ENCODE results near the gene MAP3K6. TPM values are rescaled to one million over a fixed set of nuclear protein-coding genes. Genes with fewer than 3 reads are reported as not detected.
A peak's percentile ranks its signal among the peaks of the same experiment; 100 is the strongest.

MAP3K6 gene
- total and polyA plus RNA-seq, 2 donors, result 5.3 to 45.0 TPM

GRCh38 chr1:27345272-27345671, 21.5 kb downstream of the MAP3K6 start:
- no peak overlapping the region for H3K4me3 ChIP-seq (ENCODE audit: low read length in 2 of 2)
- H3K27me3 ChIP-seq (ENCODE audit: control insufficient read depth in 2 of 2, insufficient read depth in 1 of 2, low read length in 1 of 2), result peaks cover 0 to 11% of the 10 kb centered on the region in 2 donors
- no peak for DNase-seq (ENCODE audit: low read depth in 6 of 9, low spot score in 9 of 9)
- H3K4me1 ChIP-seq (ENCODE audit: control insufficient read depth in 2 of 2, insufficient read depth in 2 of 2, low read length in 2 of 2), result peaks cover 30 to 65% of the 10 kb centered on the region in 2 donors
- peak overlapping the region in 1 of 2 donors; percentile 26 for H3K27ac ChIP-seq (ENCODE audit: low read depth in 1 of 2, low read length in 1 of 2)
- 98% methylated on average over 12 of the region's 12 CpGs for whole genome bisulfite sequencing
- H3K9me3 ChIP-seq (ENCODE audit: control insufficient read depth in 2 of 2, insufficient read depth in 1 of 2, low read length in 1 of 2), result peaks cover 0 to 3% of the 10 kb centered on the region in 2 donors
- H3K36me3 ChIP-seq (ENCODE audit: control insufficient read depth in 2 of 2, insufficient read depth in 2 of 2, low read length in 1 of 2), result peaks cover 9 to 16% of the 10 kb centered on the region in 2 donors

DNA sequence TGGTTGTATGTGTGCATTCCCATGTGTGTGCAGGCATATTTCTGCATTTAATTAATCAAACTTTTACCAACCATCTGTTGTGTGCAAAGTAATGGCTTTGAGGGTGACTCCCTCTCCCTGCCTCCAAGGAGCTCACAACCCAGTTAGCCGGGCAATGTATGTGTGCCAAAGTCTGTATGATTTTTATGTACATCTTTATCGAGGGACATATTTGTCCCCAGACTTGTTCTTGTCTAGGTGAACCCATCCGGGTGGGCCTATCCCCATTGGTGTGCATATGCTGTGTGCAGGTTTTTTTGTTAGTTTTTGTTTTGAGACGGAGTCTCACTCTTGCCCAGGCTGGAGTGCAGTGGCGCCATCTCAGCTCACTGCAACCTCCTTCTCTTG, 23.1 kb downstream of the MAP3K6 start:
- no peak for DNase-seq (ENCODE audit: low read depth in 6 of 9, low spot score in 9 of 9)
- H3K9me3 ChIP-seq (ENCODE audit: control insufficient read depth in 2 of 2, insufficient read depth in 1 of 2, low read length in 1 of 2), result peaks cover 0 to 3% of the 10 kb centered on the region in 2 donors
- 33% methylated on average over 5 of the region's 5 CpGs for WGBS
- H3K4me3 ChIP-seq (ENCODE audit: low read length in 2 of 2), result peak overlapping the region; percentile 57 to 70
- H3K36me3 ChIP-seq (ENCODE audit: control insufficient read depth in 2 of 2, insufficient read depth in 2 of 2, low read length in 1 of 2), result peaks cover 9 to 19% of the 10 kb centered on the region in 2 donors
- peak overlapping the region; percentile 92 to 97 for H3K27ac ChIP-seq (ENCODE audit: low read depth in 1 of 2, low read length in 1 of 2)
- H3K4me1 ChIP-seq (ENCODE audit: control insufficient read depth in 2 of 2, insufficient read depth in 2 of 2, low read length in 2 of 2), result peaks cover 30 to 67% of the 10 kb centered on the region in 2 donors
- no peaks in the 10 kb centered on the region for H3K27me3 ChIP-seq (ENCODE audit: control insufficient read depth in 2 of 2, insufficient read depth in 1 of 2, low read length in 1 of 2)

GRCh38 chr1:27342778-27343638, 23.8 kb downstream of the MAP3K6 start:
- Histone ChIP-seq H3K27ac (ENCODE audit: low read depth in 1 of 2, low read length in 1 of 2) (peak overlapping the region; percentile 92 to 97), H3K4me1 (ENCODE audit: control insufficient read depth in 2 of 2, insufficient read depth in 2 of 2, low read length in 2 of 2) (peaks cover 30 to 66% of the 10 kb centered on the region in 2 donors), H3K4me3 (ENCODE audit: low read length in 2 of 2) (peak overlapping the region; percentile 57 to 70), H3K9me3 (ENCODE audit: control insufficient read depth in 2 of 2, insufficient read depth in 1 of 2, low read length in 1 of 2) (peaks cover 0 to 3% of the 10 kb centered on the region in 2 donors), H3K27me3 (ENCODE audit: control insufficient read depth in 2 of 2, insufficient read depth in 1 of 2, low read length in 1 of 2) (no peaks in the 10 kb centered on the region), H3K36me3 (ENCODE audit: control insufficient read depth in 2 of 2, insufficient read depth in 2 of 2, low read length in 1 of 2) (peaks cover 9 to 22% of the 10 kb centered on the region in 2 donors)
- DNase-seq (ENCODE audit: low read depth in 6 of 9, low spot score in 9 of 9), result peak in 4 of 9 donors; percentile 75 to 91 (median 80)
- WGBS, result 10% methylated on average over 31 of the region's 31 CpGs

DNA sequence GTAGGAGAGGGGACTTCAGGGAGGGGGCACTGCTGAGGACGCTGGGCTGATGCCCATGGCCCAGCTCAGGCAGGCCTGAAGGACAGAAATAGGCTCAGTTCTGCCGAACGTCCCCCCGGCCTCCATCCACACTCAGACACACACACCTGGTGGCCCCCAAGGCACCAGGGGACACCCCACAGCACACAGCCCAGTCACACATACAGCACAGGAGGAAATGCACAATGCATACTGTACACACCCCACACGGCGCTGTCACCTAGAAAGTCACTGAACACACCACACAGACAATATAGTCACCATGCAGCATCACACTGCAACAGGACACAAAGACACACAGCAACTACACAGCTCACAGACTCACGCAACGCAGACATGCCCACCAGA, 24.4 kb downstream of the MAP3K6 start:
- H3K4me1 ChIP-seq (ENCODE audit: control insufficient read depth in 2 of 2, insufficient read depth in 2 of 2, low read length in 2 of 2), result peaks cover 30 to 66% of the 10 kb centered on the region in 2 donors
- peaks cover 0 to 3% of the 10 kb centered on the region in 2 donors for H3K9me3 ChIP-seq (ENCODE audit: control insufficient read depth in 2 of 2, insufficient read depth in 1 of 2, low read length in 1 of 2)
- peak in 1 of 9 donors; percentile 73 for DNase-seq (ENCODE audit: low read depth in 6 of 9, low spot score in 9 of 9)
- peak overlapping the region; percentile 92 to 97 for H3K27ac ChIP-seq (ENCODE audit: low read depth in 1 of 2, low read length in 1 of 2)
- H3K36me3 ChIP-seq (ENCODE audit: control insufficient read depth in 2 of 2, insufficient read depth in 2 of 2, low read length in 1 of 2), result peaks cover 9 to 22% of the 10 kb centered on the region in 2 donors
- 20% methylated on average over 8 of the region's 8 CpGs for WGBS
- H3K4me3 ChIP-seq (ENCODE audit: low read length in 2 of 2), result peak overlapping the region; percentile 57 to 70
- no peaks in the 10 kb centered on the region for H3K27me3 ChIP-seq (ENCODE audit: control insufficient read depth in 2 of 2, insufficient read depth in 1 of 2, low read length in 1 of 2)

DNA sequence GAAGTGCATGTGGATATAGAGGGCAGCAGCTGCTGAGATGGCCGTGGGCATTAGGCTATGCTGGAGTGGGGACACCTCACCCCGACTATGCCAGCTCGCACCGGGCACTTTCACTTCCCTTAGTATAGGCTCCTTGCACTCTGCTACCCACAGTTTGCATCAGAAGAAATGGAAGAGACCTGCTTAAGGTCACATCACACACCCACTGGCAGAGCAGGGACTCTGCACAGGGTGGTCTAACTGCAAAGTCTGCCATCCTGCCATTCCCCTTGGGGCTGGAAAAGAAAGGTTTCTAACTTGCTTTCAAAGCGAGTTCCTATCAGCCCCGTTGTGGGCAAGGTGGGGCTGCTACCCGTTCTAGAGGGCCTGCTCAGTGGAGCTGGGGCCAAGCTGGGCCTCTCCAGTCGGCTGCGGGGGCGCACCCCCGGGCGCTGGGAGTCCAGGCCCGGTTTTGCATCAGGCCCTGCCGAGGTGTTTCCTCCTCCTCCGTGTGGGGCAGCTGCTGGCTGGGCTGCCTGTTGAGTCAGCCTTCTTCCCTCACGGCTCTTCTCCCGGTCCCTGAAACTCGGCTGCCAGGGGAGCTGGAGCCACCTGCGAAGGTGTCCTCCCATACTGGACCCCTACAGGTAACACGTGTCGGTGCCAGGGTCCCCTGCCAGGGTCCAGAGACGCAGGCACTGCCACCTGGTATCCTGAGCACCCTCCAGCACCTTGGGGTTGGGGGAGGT, 25.1 kb downstream of the MAP3K6 start, which contains the start of gene SYTL1:
TSS of gene SYTL1 (plus strand) at position 498 of the 728 bp plus-strand sequence. CDS start 3,313 bp downstream, outside the sequence.
- peak within 1 kb of the TSS; percentile 57 to 70 for H3K4me3 ChIP-seq (ENCODE audit: low read length in 2 of 2)
- peaks cover 30 to 66% of the 10 kb centered on the region in 2 donors for H3K4me1 ChIP-seq (ENCODE audit: control insufficient read depth in 2 of 2, insufficient read depth in 2 of 2, low read length in 2 of 2)
- peak in 5 of 9 donors; percentile 54 to 88 (median 72) for DNase-seq (ENCODE audit: low read depth in 6 of 9, low spot score in 9 of 9)
- peaks cover 0 to 3% of the 10 kb centered on the region in 2 donors for H3K9me3 ChIP-seq (ENCODE audit: control insufficient read depth in 2 of 2, insufficient read depth in 1 of 2, low read length in 1 of 2)
- 3% methylated on average over 22 of the region's 22 CpGs for WGBS
- H3K36me3 ChIP-seq (ENCODE audit: control insufficient read depth in 2 of 2, insufficient read depth in 2 of 2, low read length in 1 of 2), result peaks cover 14 to 25% of the 10 kb centered on the region in 2 donors
- H3K27ac ChIP-seq (ENCODE audit: low read depth in 1 of 2, low read length in 1 of 2), result peak within 1 kb of the TSS; percentile 92 to 97
- no peaks in the 10 kb centered on the region for H3K27me3 ChIP-seq (ENCODE audit: control insufficient read depth in 2 of 2, insufficient read depth in 1 of 2, low read length in 1 of 2)

- Histone ChIP-seq H3K9me3 (ENCODE audit: control insufficient read depth in 2 of 2, insufficient read depth in 1 of 2, low read length in 1 of 2) (peaks cover 0 to 7% of the 10 kb centered on the region in 2 donors), H3K27ac (ENCODE audit: low read depth in 1 of 2, low read length in 1 of 2) (peak overlapping the region in 1 of 2 donors; percentile 18), H3K36me3 (ENCODE audit: control insufficient read depth in 2 of 2, insufficient read depth in 2 of 2, low read length in 1 of 2) (peaks cover 30 to 41% of the 10 kb centered on the region in 2 donors), H3K4me3 (ENCODE audit: low read length in 2 of 2) (no peak overlapping the region), H3K4me1 (ENCODE audit: control insufficient read depth in 2 of 2, insufficient read depth in 2 of 2, low read length in 2 of 2) (peaks cover 27 to 51% of the 10 kb centered on the region in 2 donors), H3K27me3 (ENCODE audit: control insufficient read depth in 2 of 2, insufficient read depth in 1 of 2, low read length in 1 of 2) (no peaks in the 10 kb centered on the region)
- DNase-seq (ENCODE audit: low read depth in 6 of 9, low spot score in 9 of 9), result no peak
- WGBS, result 97% methylated on average over 5 of the region's 5 CpGs
Observed at GRCh38 chr1:27339213-27339612, 27.5 kb downstream of the MAP3K6 start.

DNA sequence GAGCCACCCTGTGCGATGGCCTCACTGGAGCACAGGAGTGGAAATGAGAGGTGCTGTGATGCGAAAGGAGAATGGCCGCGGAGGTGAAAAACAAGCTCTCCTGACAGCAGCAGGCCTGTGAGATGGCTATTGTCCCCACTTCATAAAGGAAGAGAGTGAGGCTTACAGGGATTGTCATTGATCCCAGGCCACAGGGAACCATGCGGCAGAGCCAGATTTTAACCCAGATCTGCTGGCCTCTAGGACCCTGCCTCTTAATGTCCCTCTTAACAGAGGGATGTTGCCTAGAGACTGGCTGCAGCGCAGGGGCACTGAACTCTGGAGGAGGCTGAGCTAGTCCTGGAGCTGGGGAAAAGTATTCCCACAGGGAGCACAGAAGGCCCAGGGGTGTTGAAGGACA, 28.0 kb downstream of the MAP3K6 start:
- 98% methylated on average over 6 of the region's 6 CpGs for WGBS
- H3K27me3 ChIP-seq (ENCODE audit: control insufficient read depth in 2 of 2, insufficient read depth in 1 of 2, low read length in 1 of 2), result no peaks in the 10 kb centered on the region
- DNase-seq (ENCODE audit: low read depth in 6 of 9, low spot score in 9 of 9), result no peak
- no peak overlapping the region for H3K4me3 ChIP-seq (ENCODE audit: low read length in 2 of 2)
- peaks cover 0 to 7% of the 10 kb centered on the region in 2 donors for H3K9me3 ChIP-seq (ENCODE audit: control insufficient read depth in 2 of 2, insufficient read depth in 1 of 2, low read length in 1 of 2)
- peaks cover 34 to 46% of the 10 kb centered on the region in 2 donors for H3K36me3 ChIP-seq (ENCODE audit: control insufficient read depth in 2 of 2, insufficient read depth in 2 of 2, low read length in 1 of 2)
- peak overlapping the region in 1 of 2 donors; percentile 18 for H3K27ac ChIP-seq (ENCODE audit: low read depth in 1 of 2, low read length in 1 of 2)
- H3K4me1 ChIP-seq (ENCODE audit: control insufficient read depth in 2 of 2, insufficient read depth in 2 of 2, low read length in 2 of 2), result peaks cover 25 to 47% of the 10 kb centered on the region in 2 donors

DNA sequence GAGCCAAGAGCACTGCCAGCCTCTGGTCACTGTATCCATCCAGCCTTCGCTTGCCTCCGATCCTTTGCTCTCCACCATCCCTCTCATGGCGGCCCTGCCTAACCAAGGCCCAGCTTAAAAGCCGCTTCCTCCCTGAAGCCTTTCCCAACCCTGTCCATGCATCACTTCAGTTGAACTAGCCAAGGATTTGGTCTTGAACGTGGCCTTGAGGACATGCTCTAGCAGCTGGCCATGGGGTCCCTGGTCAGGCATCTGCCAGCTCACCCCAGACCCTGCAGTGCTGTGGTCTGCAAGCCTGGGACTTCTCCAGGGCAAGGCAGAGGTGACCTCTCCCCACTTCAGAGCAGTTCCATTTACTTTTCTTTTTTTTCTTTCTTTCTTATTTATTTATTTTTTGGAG, 30.0 kb downstream of the MAP3K6 start:
- H3K27me3 ChIP-seq (ENCODE audit: control insufficient read depth in 2 of 2, insufficient read depth in 1 of 2, low read length in 1 of 2), result no peaks in the 10 kb centered on the region

More for the DNA sequence above, 30.0 kb downstream of the MAP3K6 start:
- Histone ChIP-seq H3K27ac (ENCODE audit: low read depth in 1 of 2, low read length in 1 of 2) (no peak overlapping the region), H3K4me1 (ENCODE audit: control insufficient read depth in 2 of 2, insufficient read depth in 2 of 2, low read length in 2 of 2) (peaks cover 10 to 29% of the 10 kb centered on the region in 2 donors), H3K4me3 (ENCODE audit: low read length in 2 of 2) (no peak overlapping the region), H3K36me3 (ENCODE audit: control insufficient read depth in 2 of 2, insufficient read depth in 2 of 2, low read length in 1 of 2) (peaks cover 54 to 61% of the 10 kb centered on the region in 2 donors), H3K9me3 (ENCODE audit: control insufficient read depth in 2 of 2, insufficient read depth in 1 of 2, low read length in 1 of 2) (peaks cover 0 to 4% of the 10 kb centered on the region in 2 donors)
- no peak for DNase-seq (ENCODE audit: low read depth in 6 of 9, low spot score in 9 of 9)
- WGBS, result 97% methylated on average over 5 of the region's 5 CpGs
